ENCODE data around the gene LAMA5.

LAMA5 gene

DNA sequence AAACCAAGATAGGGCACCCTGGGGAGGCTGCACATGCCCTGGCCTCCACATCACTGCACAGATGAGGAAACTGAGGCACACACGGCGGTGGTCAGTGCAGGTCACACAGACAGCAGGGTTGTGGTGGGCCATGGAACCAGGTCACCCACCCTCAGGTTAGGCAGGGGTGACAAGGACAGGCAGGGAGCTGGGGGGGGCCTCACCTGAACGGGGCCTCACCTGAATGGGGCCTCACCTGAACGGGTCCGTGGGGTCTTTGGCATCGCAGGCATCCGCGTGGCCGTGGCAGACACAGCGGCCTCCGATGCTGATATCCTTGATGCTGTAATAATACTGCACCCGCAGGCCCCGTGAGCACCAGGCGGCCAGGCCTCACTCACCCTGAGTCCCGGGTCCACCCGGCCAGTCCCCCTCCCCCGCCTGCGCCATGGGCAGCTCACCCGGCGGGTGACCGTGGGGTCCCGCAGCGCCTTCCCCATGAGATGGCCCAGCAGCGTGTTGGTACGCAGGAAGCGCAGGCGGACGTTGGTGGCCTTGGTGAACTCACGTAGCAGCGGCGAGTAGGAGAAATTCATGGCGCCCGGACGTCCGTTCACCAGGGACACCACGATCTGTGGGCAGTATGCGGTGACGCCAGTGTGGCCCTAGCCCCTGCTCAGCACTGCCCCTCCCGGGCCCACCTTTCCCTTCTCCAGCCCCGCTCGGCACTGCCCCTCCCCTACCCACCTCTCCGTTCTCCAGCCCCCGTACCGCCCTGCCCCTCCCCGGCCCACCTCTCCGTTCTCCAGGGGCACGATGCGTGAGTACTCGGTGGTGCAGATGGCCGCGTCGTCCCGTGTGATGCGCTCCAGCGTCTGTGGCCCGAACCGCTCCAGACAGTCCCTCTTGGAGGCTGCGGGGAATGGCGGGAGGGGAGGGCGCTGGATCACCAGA lies 15.4 kb downstream of the LAMA5 start:
- Histone ChIP-seq H3K9me3 (ENCODE audit: control insufficient read depth, low read length) (no peaks in the 10 kb centered on the region), H3K27ac (ENCODE audit: insufficient read depth, low read depth, low read length, poor library complexity, severe bottlenecking) (no peak overlapping the region), H3K4me3 (ENCODE audit: insufficient read depth, low read depth, low read length) (no peak overlapping the region), H3K36me3 (ENCODE audit: control insufficient read depth, insufficient read depth, low read length) (peaks cover 15% of the 10 kb centered on the region), H3K27me3 (ENCODE audit: control insufficient read depth, insufficient read depth, low read length, poor library complexity, severe bottlenecking) (no peaks in the 10 kb centered on the region), H3K4me1 (ENCODE audit: control insufficient read depth, insufficient read depth, low read length) (peaks cover 23% of the 10 kb centered on the region)
- WGBS, 2 experiments = 91 to 93% methylated on average over 60 of the region's 60 CpGs

DNA sequence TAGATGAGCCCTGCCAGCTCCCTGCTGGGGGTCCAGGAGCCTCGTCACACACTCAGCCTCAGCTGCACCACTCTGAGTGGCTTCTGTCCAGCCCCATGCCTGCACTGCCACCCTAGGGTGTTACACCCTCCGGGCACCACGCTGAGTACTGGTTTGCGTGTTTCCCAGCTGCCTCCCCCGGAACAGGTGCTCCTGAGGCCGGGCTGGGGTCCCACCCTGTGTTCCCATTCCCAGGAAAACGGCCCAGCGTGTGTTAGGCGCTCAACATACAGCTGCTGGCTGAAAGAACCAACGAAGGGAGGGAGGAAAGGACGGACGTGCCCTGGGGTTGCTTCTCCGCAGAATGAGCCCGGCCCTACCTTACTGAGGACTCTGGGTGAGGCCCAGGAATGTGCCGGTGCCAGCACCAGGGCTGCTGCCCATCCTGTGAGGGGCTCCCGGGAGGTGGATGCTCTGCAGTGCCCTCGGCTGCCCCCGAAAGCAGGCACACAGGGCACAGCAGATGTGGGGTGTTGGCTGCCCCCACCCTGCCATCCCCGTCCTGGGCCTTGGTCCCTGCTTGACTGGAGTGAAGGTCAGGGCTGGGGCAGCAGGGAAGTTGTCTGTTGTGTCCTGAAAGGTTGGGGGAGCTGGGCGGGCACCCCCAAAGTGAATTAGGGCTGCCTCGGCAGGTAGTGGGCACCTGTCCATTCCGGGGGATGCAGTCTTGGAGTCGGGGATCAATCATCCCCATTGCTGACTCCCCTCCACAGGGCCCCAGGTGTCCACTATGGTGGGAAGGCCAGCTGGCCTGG lies 16.3 kb downstream of the LAMA5 start:
- H3K27ac ChIP-seq (ENCODE audit: insufficient read depth, low read depth, low read length, poor library complexity, severe bottlenecking) = no peak overlapping the region
- H3K9me3 ChIP-seq (ENCODE audit: control insufficient read depth, low read length) = no peaks in the 10 kb centered on the region
- no peaks in the 10 kb centered on the region for H3K27me3 ChIP-seq (ENCODE audit: control insufficient read depth, insufficient read depth, low read length, poor library complexity, severe bottlenecking)
- H3K36me3 ChIP-seq (ENCODE audit: control insufficient read depth, insufficient read depth, low read length) = peaks cover 21% of the 10 kb centered on the region
- 91% methylated on average over 23 of the region's 23 CpGs for WGBS, 2 experiments
- H3K4me3 ChIP-seq (ENCODE audit: insufficient read depth, low read depth, low read length) = no peak overlapping the region
- H3K4me1 ChIP-seq (ENCODE audit: control insufficient read depth, insufficient read depth, low read length) = peaks cover 13% of the 10 kb centered on the region

GRCh38 chr20:62350098-62350628 lies 16.9 kb downstream of the LAMA5 start:
- Histone ChIP-seq H3K27ac (ENCODE audit: insufficient read depth, low read depth, low read length, poor library complexity, severe bottlenecking) (no peak overlapping the region), H3K4me3 (ENCODE audit: insufficient read depth, low read depth, low read length) (no peak overlapping the region), H3K9me3 (ENCODE audit: control insufficient read depth, low read length) (no peaks in the 10 kb centered on the region), H3K27me3 (ENCODE audit: control insufficient read depth, insufficient read depth, low read length, poor library complexity, severe bottlenecking) (no peaks in the 10 kb centered on the region), H3K4me1 (ENCODE audit: control insufficient read depth, insufficient read depth, low read length) (peaks cover 8% of the 10 kb centered on the region), H3K36me3 (ENCODE audit: control insufficient read depth, insufficient read depth, low read length) (peaks cover 22% of the 10 kb centered on the region)
- WGBS, 2 experiments = 92 to 93% methylated on average over 16 of the region's 16 CpGs

DNA sequence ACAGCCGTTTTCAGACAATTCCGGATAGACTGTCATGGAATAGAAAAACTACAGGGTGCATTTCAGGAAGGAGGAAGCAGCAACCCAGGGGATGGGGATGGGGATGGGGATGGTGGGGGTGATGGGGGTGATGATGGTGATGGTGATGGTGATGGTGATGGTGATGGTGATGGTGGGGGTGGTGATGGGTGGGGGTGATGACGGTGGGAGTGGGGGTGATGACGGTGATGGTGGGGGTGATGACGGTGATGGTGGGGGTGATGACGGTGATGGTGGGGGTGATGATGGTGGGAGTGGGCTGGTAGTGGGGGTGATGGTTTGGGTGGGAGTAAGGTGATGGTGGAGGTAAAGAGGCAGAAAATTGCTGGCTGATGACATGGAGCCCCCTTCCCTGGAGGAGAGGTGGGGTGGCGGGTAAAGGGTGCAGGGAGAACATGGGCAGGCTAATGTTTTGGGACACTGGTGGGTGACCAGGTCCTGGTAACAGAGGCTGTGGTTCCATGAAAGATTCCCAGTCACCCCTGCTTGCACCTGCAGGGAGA lies 17.5 kb downstream of the LAMA5 start:
- H3K4me1 ChIP-seq (ENCODE audit: control insufficient read depth, insufficient read depth, low read length) = peaks cover 2% of the 10 kb centered on the region
- no peaks in the 10 kb centered on the region for H3K9me3 ChIP-seq (ENCODE audit: control insufficient read depth, low read length)
- no peaks in the 10 kb centered on the region for H3K27me3 ChIP-seq (ENCODE audit: control insufficient read depth, insufficient read depth, low read length, poor library complexity, severe bottlenecking)
- 94 to 96% methylated on average over 4 of the region's 7 CpGs for WGBS, 2 experiments
- H3K27ac ChIP-seq (ENCODE audit: insufficient read depth, low read depth, low read length, poor library complexity, severe bottlenecking) = no peak overlapping the region
- no peak overlapping the region for H3K4me3 ChIP-seq (ENCODE audit: insufficient read depth, low read depth, low read length)
- peaks cover 22% of the 10 kb centered on the region for H3K36me3 ChIP-seq (ENCODE audit: control insufficient read depth, insufficient read depth, low read length)

GRCh38 chr20:62348604-62349003 lies 18.5 kb downstream of the LAMA5 start:
- no peaks in the 10 kb centered on the region for H3K9me3 ChIP-seq (ENCODE audit: control insufficient read depth, low read length)
- WGBS, 2 experiments = 96 to 100% methylated on average over 1 of the region's 1 CpG
- no peak overlapping the region for H3K27ac ChIP-seq (ENCODE audit: insufficient read depth, low read depth, low read length, poor library complexity, severe bottlenecking)
- H3K27me3 ChIP-seq (ENCODE audit: control insufficient read depth, insufficient read depth, low read length, poor library complexity, severe bottlenecking) = no peaks in the 10 kb centered on the region
- no peaks in the 10 kb centered on the region for H3K4me1 ChIP-seq (ENCODE audit: control insufficient read depth, insufficient read depth, low read length)
- no peak overlapping the region for H3K4me3 ChIP-seq (ENCODE audit: insufficient read depth, low read depth, low read length)
- H3K36me3 ChIP-seq (ENCODE audit: control insufficient read depth, insufficient read depth, low read length) = peaks cover 22% of the 10 kb centered on the region

- no peak overlapping the region for H3K27ac ChIP-seq (ENCODE audit: insufficient read depth, low read depth, low read length, poor library complexity, severe bottlenecking)
- WGBS, 2 experiments = 83 to 84% methylated on average over 9 of the region's 9 CpGs
- H3K9me3 ChIP-seq (ENCODE audit: control insufficient read depth, low read length) = no peaks in the 10 kb centered on the region
- H3K36me3 ChIP-seq (ENCODE audit: control insufficient read depth, insufficient read depth, low read length) = peaks cover 17% of the 10 kb centered on the region
- no peaks in the 10 kb centered on the region for H3K4me1 ChIP-seq (ENCODE audit: control insufficient read depth, insufficient read depth, low read length)
- no peak overlapping the region for H3K4me3 ChIP-seq (ENCODE audit: insufficient read depth, low read depth, low read length)
- no peaks in the 10 kb centered on the region for H3K27me3 ChIP-seq (ENCODE audit: control insufficient read depth, insufficient read depth, low read length, poor library complexity, severe bottlenecking)
Measured at GRCh38 chr20:62347445-62347844, 19.7 kb downstream of the LAMA5 start.

DNA sequence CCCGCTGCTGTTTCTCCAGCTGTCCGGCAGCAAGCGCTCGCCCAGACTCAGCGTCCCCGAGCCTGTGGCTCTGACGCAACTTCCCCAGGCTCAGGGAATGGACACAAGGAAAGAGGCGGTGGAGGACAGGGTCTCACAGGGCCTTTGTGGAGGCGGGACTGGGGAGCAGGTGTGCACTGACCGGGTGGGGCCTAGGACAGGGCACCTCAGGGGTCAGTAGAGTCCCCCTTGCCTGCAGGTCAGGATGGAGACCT lies 20.0 kb downstream of the LAMA5 start:
- WGBS, 2 experiments = 96 to 97% methylated on average over 10 of the region's 10 CpGs
- no peaks in the 10 kb centered on the region for H3K4me1 ChIP-seq (ENCODE audit: control insufficient read depth, insufficient read depth, low read length)
- no peak overlapping the region for H3K4me3 ChIP-seq (ENCODE audit: insufficient read depth, low read depth, low read length)
- no peaks in the 10 kb centered on the region for H3K27me3 ChIP-seq (ENCODE audit: control insufficient read depth, insufficient read depth, low read length, poor library complexity, severe bottlenecking)
- no peaks in the 10 kb centered on the region for H3K9me3 ChIP-seq (ENCODE audit: control insufficient read depth, low read length)
- H3K27ac ChIP-seq (ENCODE audit: insufficient read depth, low read depth, low read length, poor library complexity, severe bottlenecking) = no peak overlapping the region
- H3K36me3 ChIP-seq (ENCODE audit: control insufficient read depth, insufficient read depth, low read length) = peaks cover 17% of the 10 kb centered on the region

- Histone ChIP-seq H3K9me3 (ENCODE audit: control insufficient read depth, low read length) (no peaks in the 10 kb centered on the region), H3K4me3 (ENCODE audit: insufficient read depth, low read depth, low read length) (no peak overlapping the region), H3K36me3 (ENCODE audit: control insufficient read depth, insufficient read depth, low read length) (peaks cover 17% of the 10 kb centered on the region), H3K27me3 (ENCODE audit: control insufficient read depth, insufficient read depth, low read length, poor library complexity, severe bottlenecking) (no peaks in the 10 kb centered on the region), H3K4me1 (ENCODE audit: control insufficient read depth, insufficient read depth, low read length) (no peaks in the 10 kb centered on the region), H3K27ac (ENCODE audit: insufficient read depth, low read depth, low read length, poor library complexity, severe bottlenecking) (no peak overlapping the region)
- 97% methylated on average over 34 of the region's 34 CpGs for WGBS, 2 experiments
Measured at GRCh38 chr20:62346398-62347150, 20.5 kb downstream of the LAMA5 start.

DNA sequence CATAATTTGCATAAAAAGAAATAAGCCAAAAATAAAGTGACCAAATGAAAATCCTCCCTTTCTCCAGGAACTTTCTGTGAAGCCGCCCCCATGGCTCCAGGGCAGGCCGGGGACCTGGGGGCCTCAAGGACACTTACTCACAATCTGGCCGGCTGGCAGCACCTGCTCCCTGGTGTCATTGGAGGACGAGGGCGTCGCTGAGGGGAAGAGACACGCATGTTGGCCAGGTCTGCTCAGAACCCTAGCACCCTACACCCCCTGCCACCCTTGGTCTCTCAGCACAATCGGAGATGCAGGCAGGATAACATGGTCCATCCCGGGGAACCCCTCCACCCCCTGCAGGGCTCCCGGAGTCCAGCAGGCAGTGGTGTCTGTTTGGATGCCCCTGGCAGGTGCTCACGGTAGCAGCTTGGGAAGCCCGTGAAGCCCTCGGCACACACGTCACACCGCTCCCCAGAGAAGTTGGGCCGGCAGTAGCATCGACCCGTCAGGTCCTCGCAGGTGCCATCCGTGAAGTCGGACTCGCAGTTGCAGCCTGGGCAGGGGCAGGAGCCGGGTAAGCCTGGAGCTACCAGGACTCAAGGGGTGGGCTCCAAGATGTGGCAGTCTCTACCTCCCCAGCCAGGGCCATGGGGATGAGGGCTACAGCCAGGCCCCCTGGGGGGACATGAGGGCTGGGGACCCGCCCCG lies 21.3 kb downstream of the LAMA5 start:
- Histone ChIP-seq H3K36me3 (ENCODE audit: control insufficient read depth, insufficient read depth, low read length) (peaks cover 17% of the 10 kb centered on the region), H3K27ac (ENCODE audit: insufficient read depth, low read depth, low read length, poor library complexity, severe bottlenecking) (no peak overlapping the region), H3K27me3 (ENCODE audit: control insufficient read depth, insufficient read depth, low read length, poor library complexity, severe bottlenecking) (no peaks in the 10 kb centered on the region), H3K4me1 (ENCODE audit: control insufficient read depth, insufficient read depth, low read length) (no peaks in the 10 kb centered on the region), H3K9me3 (ENCODE audit: control insufficient read depth, low read length) (no peaks in the 10 kb centered on the region), H3K4me3 (ENCODE audit: insufficient read depth, low read depth, low read length) (no peak overlapping the region)
- 91 to 92% methylated on average over 25 of the region's 25 CpGs for WGBS, 2 experiments

Data from ectodermal cell (in vitro differentiated cells).